HFFc6 (cell line): ENCODE measurements around the gene SORCS2. TPM values are rescaled to one million over a fixed set of nuclear protein-coding genes. Genes with fewer than 3 reads are reported as not detected.

ENCODE experiments used
- DNase-seq: peaks from one replicate; pipeline ENCODE4 v3.0.0-alpha.2; 2018
- H3K27ac Mint-ChIP-seq: 2 replicates; pipeline ENCODE4 v1.8.0; 2020; ENCODE audit warnings: mild to moderate bottlenecking, mixed read lengths
- H3K27me3 Mint-ChIP-seq: 2 replicates; pipeline ENCODE4 v1.8.0; 2021; ENCODE audit warnings: mild to moderate bottlenecking, moderate library complexity, mixed read lengths; ENCODE audit not compliant: insufficient read depth
- H3K36me3 Mint-ChIP-seq: 2 replicates; pipeline ENCODE4 v1.8.0; 2021; ENCODE audit warnings: low read depth, mixed read lengths
- H3K4me1 Mint-ChIP-seq: 2 replicates; pipeline ENCODE4 v1.8.0; 2020; ENCODE audit warnings: low read depth, mixed read lengths
- H3K4me3 Mint-ChIP-seq: 2 replicates; pipeline ENCODE4 v1.8.0; 2020; ENCODE audit warnings: mild to moderate bottlenecking, moderate library complexity, mixed read lengths
- H3K9me3 Mint-ChIP-seq: 2 replicates; pipeline ENCODE4 v1.8.0; 2020; ENCODE audit warnings: mild to moderate bottlenecking, mixed read lengths
- CTCF ChIP-seq: fragments of 200-600 bp; sonication (generic); IDR thresholded peaks from 2 replicates; pipeline ENCODE4 v1.5.0; 2021; ENCODE audit warnings: antibody characterized with exemption, mild to moderate bottlenecking
- total RNA-seq, 6 experiments: library from RNA; stranded (reverse); fragmentation: NEBNext Ultra II Directional; extraction: Animal tissue kit (Norgen Biotek cat#: 25700); gene quantifications; 2 replicates in 1 of 6; 3 replicates in 5 of 6; pipeline ENCODE4 v1.2.3, GENCODE V29; 2021

SORCS2 gene
- total RNA-seq, 6 experiments from 2014 or later = 0.05 to 0.15 (median 0.12) TPM; not detected in 3

- Mint-ChIP-seq H3K4me1 (no peaks in the 10 kb centered on the region; the same call in 1 of the 2 replicates), H3K36me3 (0 out of 2 replicates have a peak, but pooled peaks cover 3% of the 10 kb centered on the region), H3K27ac (no peak overlapping the region), H3K4me3 (no peak overlapping the region), H3K9me3 (peaks cover 5% of the 10 kb centered on the region; the same call in 1 of the 2 replicates), H3K27me3 (peaks cover 30% of the 10 kb centered on the region)
- DNase-seq = no peak
- TF ChIP-seq CTCF = no peak
Observed at GRCh38 chr4:7342223-7343080, 150.1 kb downstream of the SORCS2 start.

DNA sequence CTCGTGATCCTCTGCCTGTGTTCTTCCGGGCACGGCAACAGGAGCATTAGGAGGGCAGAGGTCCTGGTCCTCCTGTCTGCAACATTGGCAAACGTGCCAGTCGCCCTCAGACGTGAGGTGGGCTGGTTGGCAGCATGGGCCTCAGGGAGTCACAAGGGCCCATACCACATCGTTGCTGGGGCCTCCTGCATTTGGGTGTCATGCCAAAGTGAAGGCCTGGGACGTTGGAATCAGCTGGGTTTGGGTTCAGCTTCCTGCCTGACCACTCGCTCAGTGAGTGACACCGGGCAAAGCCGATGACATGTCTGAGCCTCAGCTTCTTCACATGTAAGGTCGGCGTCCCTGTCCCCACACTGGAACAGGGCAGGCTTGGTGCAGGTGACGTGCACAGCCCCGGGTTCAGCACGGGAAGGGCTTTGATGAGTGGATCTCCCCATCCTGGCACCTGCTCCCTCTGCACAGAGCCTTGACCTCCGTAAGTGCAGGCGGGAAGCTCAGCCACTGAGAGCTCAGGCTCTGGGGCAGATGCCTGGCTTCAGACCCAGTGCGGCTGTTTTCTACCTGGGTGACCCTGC lies 150.8 kb downstream of the SORCS2 start:
- H3K4me1 Mint-ChIP-seq = peaks cover 7% of the 10 kb centered on the region
- no peak for DNase-seq
- H3K27me3 Mint-ChIP-seq = peaks cover 27% of the 10 kb centered on the region
- TF ChIP-seq CTCF = no peak
- no peak overlapping the region for H3K4me3 Mint-ChIP-seq
- H3K27ac Mint-ChIP-seq = no peak overlapping the region
- H3K36me3 Mint-ChIP-seq = 0 out of 2 replicates have a peak, but pooled peaks cover 1% of the 10 kb centered on the region
- peaks cover under 1% of the 10 kb centered on the region; the same call in 1 of the 2 replicates for H3K9me3 Mint-ChIP-seq

- H3K27ac Mint-ChIP-seq = no peak overlapping the region
- no peaks in the 10 kb centered on the region for H3K36me3 Mint-ChIP-seq
- H3K4me3 Mint-ChIP-seq = no peak overlapping the region
- peaks cover 8% of the 10 kb centered on the region for H3K4me1 Mint-ChIP-seq
- no peak for TF ChIP-seq CTCF
- no peaks in the 10 kb centered on the region; the same call in 1 of the 2 replicates for H3K9me3 Mint-ChIP-seq
- DNase-seq = no peak
- peaks cover 32% of the 10 kb centered on the region for H3K27me3 Mint-ChIP-seq
Observed at GRCh38 chr4:7343950-7344349, 151.6 kb downstream of the SORCS2 start.

DNA sequence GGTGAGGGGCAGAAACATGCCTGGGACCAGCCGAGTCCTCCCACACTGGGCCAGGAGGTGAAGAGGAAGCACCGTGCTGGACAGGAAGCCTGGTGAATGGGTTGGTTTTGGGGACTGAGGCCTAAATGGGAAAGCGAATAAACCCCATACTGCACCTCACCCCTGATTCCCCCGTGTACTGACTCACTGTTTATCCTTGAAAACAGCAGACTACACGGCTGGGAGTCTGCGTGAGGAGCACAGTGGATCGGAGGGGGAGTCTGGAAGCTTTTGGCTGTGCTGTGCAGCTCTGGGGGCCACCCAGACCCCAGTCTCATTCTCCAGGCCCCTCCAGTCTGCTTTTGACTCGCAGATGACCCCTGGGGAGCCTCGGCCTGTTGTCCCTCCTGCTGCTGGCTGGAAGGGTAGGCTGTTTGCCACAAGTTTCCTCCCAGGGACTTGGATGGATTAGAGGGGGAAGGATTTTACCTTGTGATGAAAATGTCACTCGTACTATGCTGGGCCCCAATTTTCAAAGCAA lies 152.4 kb downstream of the SORCS2 start:
- Mint-ChIP-seq H3K4me3 (no peak overlapping the region), H3K27ac (no peak overlapping the region), H3K27me3 (peaks cover 34% of the 10 kb centered on the region), H3K9me3 (no peaks in the 10 kb centered on the region; the same call in 1 of the 2 replicates), H3K4me1 (peaks cover 8% of the 10 kb centered on the region), H3K36me3 (no peaks in the 10 kb centered on the region)
- DNase-seq = no peak
- TF ChIP-seq CTCF = no peak

DNA sequence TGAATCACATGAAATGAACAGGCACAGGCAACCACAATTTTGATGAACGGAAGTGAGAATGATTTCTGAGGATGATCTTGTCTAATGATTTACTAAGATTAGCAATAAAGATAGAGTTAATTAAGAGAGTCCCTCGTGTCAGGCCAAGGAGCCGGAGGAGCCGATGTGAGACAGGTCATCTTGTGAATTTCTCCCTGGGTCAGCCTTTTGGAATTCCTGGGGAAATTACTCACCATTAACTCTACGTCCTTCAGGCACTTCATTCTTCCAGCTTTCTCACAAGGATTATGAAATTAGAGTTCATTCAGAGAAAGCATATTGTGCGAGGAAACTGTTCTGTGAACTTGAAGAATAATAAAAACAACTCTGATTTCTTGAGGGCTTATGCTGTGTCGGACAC lies 155.6 kb downstream of the SORCS2 start:
- Mint-ChIP-seq H3K4me3 (no peak overlapping the region), H3K36me3 (no peaks in the 10 kb centered on the region), H3K9me3 (no peaks in the 10 kb centered on the region; the same call in 1 of the 2 replicates), H3K27ac (no peak overlapping the region), H3K4me1 (peaks cover 8% of the 10 kb centered on the region), H3K27me3 (peaks cover 52% of the 10 kb centered on the region)
- no peak for TF ChIP-seq CTCF
- DNase-seq = peak; percentile 23
